AG10803 (cell line): Measurements from ENCODE around the gene TEC.
"Not testable (repeated sequence)": the region's sequence is repeated elsewhere in the genome, so short reads cannot be mapped to it uniquely, and the experiment has no call there.

Experiments
- DNase-seq: peaks from one replicate; pipeline ENCODE4 v3.0.0; 2010; ENCODE audit warnings: low read depth
- H3K4me3 ChIP-seq: 2 replicates; pipeline ENCODE4 v1.5.1; 2011; ENCODE audit warnings: mild to moderate bottlenecking, low read length, control low read depth
- CTCF ChIP-seq: conservative IDR thresholded peaks from 2 replicates; pipeline ENCODE4 v1.5.1; 2011; ENCODE audit warnings: mild to moderate bottlenecking, low read length, control low read depth, inconsistent platforms

The TEC gene

GRCh38 chr4:48268956-48269860 lies at the start of gene TEC:
Gene TEC (minus strand): TSS chr4:48269838. CDS start chr4:48228614, 41,224 bp downstream.
- peak; percentile 5 for DNase-seq
- no peak for TF ChIP-seq CTCF
- peak within 1 kb of the TSS; percentile 68 for H3K4me3 ChIP-seq

- peak; percentile 73 for DNase-seq
- TF ChIP-seq CTCF = peak; percentile 90
- no peak overlapping the region for H3K4me3 ChIP-seq
These were observed 46.3 kb upstream of the TEC start for GRCh38 chr4:48315728-48316630.

GRCh38 chr4:48314746-48315145 lies 45.1 kb upstream of the TEC start:
- not testable (repeated sequence) for H3K4me3 ChIP-seq, DNase-seq

GRCh38 chr4:48311896-48312295 lies 42.3 kb upstream of the TEC start:
- TF ChIP-seq CTCF = no peak
- H3K4me3 ChIP-seq = no peak overlapping the region
- DNase-seq = no peak

- H3K4me3 ChIP-seq = no peak overlapping the region
- no peak for TF ChIP-seq CTCF
- DNase-seq = no peak
These were observed 39.3 kb upstream of the TEC start for GRCh38 chr4:48308901-48309300.

- H3K4me3 ChIP-seq = no peak overlapping the region
- no peak for DNase-seq
- TF ChIP-seq CTCF = no peak
These were observed 37.9 kb upstream of the TEC start for GRCh38 chr4:48307528-48307927.

GRCh38 chr4:48305508-48305907 lies 35.9 kb upstream of the TEC start:
- no peak for DNase-seq
- TF ChIP-seq CTCF = no peak
- no peak overlapping the region for H3K4me3 ChIP-seq
